Upper lobe of left lung (tissue), 6 donors: Measurements from ENCODE around the gene PRDM2. TPM values are rescaled to one million over a fixed set of nuclear protein-coding genes. Genes with fewer than 3 reads are reported as not detected.

ENCODE experiments used
- ATAC-seq, 2 donors: fragments of 200-7000 bp; cut with Tn5 transposase; one replicate each; pipeline ENCODE4 v1.9.1; 2022; ENCODE audit warnings: mild to moderate bottlenecking in 2 of 2, moderate library complexity in 2 of 2; ENCODE audit not compliant: low FRiP score in 2 of 2
- DNase-seq, 2 donors: peaks; one replicate each; pipeline ENCODE4 v3.0.0-alpha.2; 2019 to 2020
- H3K27ac ChIP-seq, 4 donors: fragments of 200-600 bp; sonication (generic); one replicate each; pipeline ENCODE4 v1.5.1; 2016 to 2019
- H3K27me3 ChIP-seq, 4 donors: fragments of 200-600 bp; sonication (generic); one replicate each; pipeline ENCODE4 v1.5.1; 2017 to 2019
- H3K36me3 ChIP-seq, 4 donors: fragments of 200-600 bp; sonication (generic); one replicate each; pipeline ENCODE4 v1.5.1; 2016 to 2019
- H3K4me1 ChIP-seq, 4 donors: fragments of 200-600 bp; sonication (generic); one replicate each; pipeline ENCODE4 v1.5.1; 2018 to 2019
- H3K4me3 ChIP-seq, 4 donors: fragments of 200-600 bp; sonication (generic); one replicate each; pipeline ENCODE4 v1.5.1; 2017 to 2019; ENCODE audit warnings: mild to moderate bottlenecking in 2 of 4, moderate library complexity in 1 of 4
- H3K9me3 ChIP-seq, 4 donors: fragments of 200-600 bp; sonication (generic); one replicate each; pipeline ENCODE4 v1.5.1; 2018 to 2019
- EP300 ChIP-seq, 4 donors: sonication (generic); formaldehyde crosslinking; IDR thresholded peaks; one replicate each; pipeline ENCODE4 v1.5.1; 2017; ENCODE audit warnings: antibody characterized with exemption in 4 of 4, control low read depth in 2 of 4
- POLR2A ChIP-seq, 4 donors: fragments of 450-650 bp; IDR thresholded peaks; one replicate each; pipeline ENCODE4 v1.5.1; 2016 to 2017; ENCODE audit warnings: antibody characterized with exemption in 4 of 4, mild to moderate bottlenecking in 2 of 4
- POLR2AphosphoS5 ChIP-seq, 2 donors: sonication (generic); formaldehyde crosslinking; IDR thresholded peaks; one replicate each; pipeline ENCODE4 v1.5.1; 2017; ENCODE audit warnings: antibody characterized with exemption in 2 of 2
- WGBS, 2 donors: methylation state at CpG; one replicate each; pipeline ENCODE4 v1.1.5; 2017 to 2018; 5-methylcytosine and 5-hydroxymethylcytosine counted together
- small RNA-seq, 4 donors: library from RNA; depleted of rRNA; stranded (forward); fragments of <200 nt; gene quantifications; one replicate each; pipeline ENCODE3, GENCODE V24; 2016
- total RNA-seq, 6 donors: library from RNA; depleted of rRNA in 4 of 6; stranded (reverse); fragments of >200 nt in 4 of 6; gene quantifications; one replicate each; pipeline versions ENCODE4 v1.1.0 to v1.2.1, GENCODE V29; 2016 to 2021
- TF ChIP-seq, protein P1 (sequence below), 6 experiments: fragments of 450-650 bp in 4 of 6; fragments of 200-600 bp in 2 of 6; sonication (generic) in 2 of 6; IDR thresholded peaks; one replicate each; pipeline ENCODE4 v1.5.1; 2016 to 2019; ENCODE audit warnings: antibody characterized with exemption in 6 of 6
- donor health status: DM: no; HTN: no; CAD: no; lungs with moderate emphysema.
- donor health status: DM: no; HTN: yes; CAD: no; lungs with severe emphysema.

PRDM2 gene
- total RNA-seq, 6 donors from 2014 or later = 35.0 to 70.2 (median 40.9) TPM

- DNase-seq (no peak), ATAC-seq (no peak)
- no peak overlapping the region for H3K27ac ChIP-seq
Observed at GRCh38 chr1:13871413-13871812, 171.4 kb downstream of the PRDM2 start.

GRCh38 chr1:13871886-13872285 is 171.9 kb downstream of the PRDM2 start:
- Histone ChIP-seq H3K9me3 (no peaks in the 10 kb centered on the region), H3K36me3 (no peaks in the 10 kb centered on the region), H3K4me1 (no peaks in the 10 kb centered on the region), H3K4me3 (no peak overlapping the region), H3K27ac (no peak overlapping the region), H3K27me3 (no peaks in the 10 kb centered on the region)
- no peak for TF ChIP-seq EP300 (IDR thresholded peaks at IDR 0.05)
- TF ChIP-seq, protein P1, sequence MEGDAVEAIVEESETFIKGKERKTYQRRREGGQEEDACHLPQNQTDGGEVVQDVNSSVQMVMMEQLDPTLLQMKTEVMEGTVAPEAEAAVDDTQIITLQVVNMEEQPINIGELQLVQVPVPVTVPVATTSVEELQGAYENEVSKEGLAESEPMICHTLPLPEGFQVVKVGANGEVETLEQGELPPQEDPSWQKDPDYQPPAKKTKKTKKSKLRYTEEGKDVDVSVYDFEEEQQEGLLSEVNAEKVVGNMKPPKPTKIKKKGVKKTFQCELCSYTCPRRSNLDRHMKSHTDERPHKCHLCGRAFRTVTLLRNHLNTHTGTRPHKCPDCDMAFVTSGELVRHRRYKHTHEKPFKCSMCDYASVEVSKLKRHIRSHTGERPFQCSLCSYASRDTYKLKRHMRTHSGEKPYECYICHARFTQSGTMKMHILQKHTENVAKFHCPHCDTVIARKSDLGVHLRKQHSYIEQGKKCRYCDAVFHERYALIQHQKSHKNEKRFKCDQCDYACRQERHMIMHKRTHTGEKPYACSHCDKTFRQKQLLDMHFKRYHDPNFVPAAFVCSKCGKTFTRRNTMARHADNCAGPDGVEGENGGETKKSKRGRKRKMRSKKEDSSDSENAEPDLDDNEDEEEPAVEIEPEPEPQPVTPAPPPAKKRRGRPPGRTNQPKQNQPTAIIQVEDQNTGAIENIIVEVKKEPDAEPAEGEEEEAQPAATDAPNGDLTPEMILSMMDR (IDR thresholded peaks at IDR 0.05) = no peak
- TF ChIP-seq POLR2AphosphoS5 (IDR thresholded peaks at IDR 0.05) = no peak
- TF ChIP-seq POLR2A (IDR thresholded peaks at IDR 0.05) = no peak
- WGBS, 2 donors = 86 to 88% methylated on average over 3 of the region's 3 CpGs
- no peak for ATAC-seq
- DNase-seq = no peak

More at GRCh38 chr1:13871413-13871812, 171.4 kb downstream of the PRDM2 start:
- TF ChIP-seq EP300 (IDR thresholded peaks at IDR 0.05) = no peak
- TF ChIP-seq, protein P1 (IDR thresholded peaks at IDR 0.05) = no peak
- TF ChIP-seq POLR2A (IDR thresholded peaks at IDR 0.05) = no peak
- no peak for TF ChIP-seq POLR2AphosphoS5 (IDR thresholded peaks at IDR 0.05)
- Histone ChIP-seq H3K4me1 (no peaks in the 10 kb centered on the region), H3K4me3 (no peak overlapping the region), H3K9me3 (no peaks in the 10 kb centered on the region), H3K27me3 (no peaks in the 10 kb centered on the region), H3K36me3 (no peaks in the 10 kb centered on the region)
- 50 to 56% methylated on average over 2 of the region's 2 CpGs for WGBS, 2 donors

GRCh38 chr1:13873032-13873431 is 173.0 kb downstream of the PRDM2 start:
- no peak overlapping the region for H3K4me3 ChIP-seq
- no peak for TF ChIP-seq POLR2A (IDR thresholded peaks at IDR 0.05)
- TF ChIP-seq, protein P1 (IDR thresholded peaks at IDR 0.05) = no peak
- no peak for TF ChIP-seq POLR2AphosphoS5 (IDR thresholded peaks at IDR 0.05)
- no peak for TF ChIP-seq EP300 (IDR thresholded peaks at IDR 0.05)
- no peaks in the 10 kb centered on the region for H3K9me3 ChIP-seq
- 85 to 87% methylated on average over 6 of the region's 6 CpGs for WGBS, 2 donors
- ATAC-seq (no peak), DNase-seq (no peak)
- no peaks in the 10 kb centered on the region for H3K27me3 ChIP-seq
- no peak overlapping the region for H3K27ac ChIP-seq
- no peaks in the 10 kb centered on the region for H3K4me1 ChIP-seq
- H3K36me3 ChIP-seq = no peaks in the 10 kb centered on the region

Small RNA genes within 50 kb of the gene (small RNA-seq; reads per million reads assigned to genes)
- 0 reads per million in 4 donors for gene RF00564

Other genes starting within 250 kb of the PRDM2 start
- under 1 TPM in 1 of 6 donors, not detected in 5; 0.11 TPM for gene LRRC38, start 186.2 kb upstream of the PRDM2 start, total RNA-seq
- 10 to 100 TPM in 5 of 6 donors, 1 to 10 TPM in 1; 9.4 to 56.5 (median 34.2) TPM for gene PDPN, start 116.4 kb upstream of the PRDM2 start, total RNA-seq